ENCODE data around the gene KLRC3. TPM values are rescaled to one million over a fixed set of nuclear protein-coding genes. Genes with fewer than 3 reads are reported as not detected.
"Not testable (repeated sequence)": the region's sequence is repeated elsewhere in the genome, so short reads cannot be mapped to it uniquely, and the experiment has no call there.

Gene KLRC3
- total RNA-seq, 4 donors from 2014 or later: 1.5 TPM; not detected in 3

GRCh38 chr12:10393291-10393690 is 27.1 kb downstream of the KLRC3 start:
- H3K4me1 ChIP-seq: peaks cover 10 to 30% (median 12%) of the 10 kb centered on the region in 3 donors
- WGBS, 2 donors: 48 to 56% methylated on average over 3 of the region's 3 CpGs
- no peaks in the 10 kb centered on the region for H3K36me3 ChIP-seq
- H3K4me3 ChIP-seq: no peak overlapping the region
- H3K9me3 ChIP-seq: no peaks in the 10 kb centered on the region
- no peak overlapping the region for H3K27ac ChIP-seq
- TF ChIP-seq POLR2A (IDR thresholded peaks at IDR 0.05): no peak
- TF ChIP-seq CTCF (IDR thresholded peaks at IDR 0.05): no peak
- no peaks in the 10 kb centered on the region for H3K27me3 ChIP-seq
- DNase-seq: no peak
- intact Hi-C loops (cut with DNase I): no loop called here

- H3K9me3 ChIP-seq: no peaks in the 10 kb centered on the region
- peaks cover 10 to 30% (median 12%) of the 10 kb centered on the region in 3 donors for H3K4me1 ChIP-seq
- intact Hi-C loops (cut with DNase I): no loop called here
- peak overlapping the region in 3 of 4 donors; percentile 23 to 34 (median 28) for H3K27ac ChIP-seq
- H3K36me3 ChIP-seq: no peaks in the 10 kb centered on the region
- 13 to 25% methylated on average over 7 of the region's 7 CpGs for WGBS, 2 donors
- TF ChIP-seq CTCF (IDR thresholded peaks at IDR 0.05) (no peak), POLR2A (IDR thresholded peaks at IDR 0.05) (no peak)
- no peaks in the 10 kb centered on the region for H3K27me3 ChIP-seq
- DNase-seq: no peak
- no peak overlapping the region for H3K4me3 ChIP-seq
These were observed 27.9 kb downstream of the KLRC3 start for GRCh38 chr12:10392394-10392930.

GRCh38 chr12:10390991-10391390 is 29.4 kb downstream of the KLRC3 start:
- intact Hi-C loops (cut with DNase I); H3K27me3 ChIP-seq; H3K27ac ChIP-seq; H3K9me3 ChIP-seq; H3K4me3 ChIP-seq; H3K36me3 ChIP-seq; DNase-seq: not testable (repeated sequence)
- WGBS, 2 donors: 86 to 89% methylated on average over 4 to 7 of the region's 7 CpGs
- peaks cover 10 to 27% (median 12%) of the 10 kb centered on the region in 3 donors for H3K4me1 ChIP-seq

GRCh38 chr12:10389904-10390303 is 30.5 kb downstream of the KLRC3 start, which contains the start of gene KLRK1:
TSS of gene KLRK1 (minus strand) at chr12:10390041. CDS start at chr12:10388810, 1,231 bp downstream.
- 67 to 91% methylated on average over 1 of the region's 1 CpG for WGBS, 2 donors
- H3K27me3 ChIP-seq: no peaks in the 10 kb centered on the region
- TF ChIP-seq CTCF (IDR thresholded peaks at IDR 0.05) (no peak), POLR2A (IDR thresholded peaks at IDR 0.05) (no peak)
- no peak for DNase-seq
- H3K4me1 ChIP-seq: peaks cover under 1 to 17% (median 4%) of the 10 kb centered on the region in 3 donors
- H3K4me3 ChIP-seq: no peak within 1 kb of the TSS
- H3K36me3 ChIP-seq: no peaks in the 10 kb centered on the region
- no peaks in the 10 kb centered on the region for H3K9me3 ChIP-seq
- no peak within 1 kb of the TSS for H3K27ac ChIP-seq
- intact Hi-C loops (cut with DNase I): no loop called here

- H3K27ac ChIP-seq: no peak overlapping the region
- WGBS, 2 donors: 62 to 70% methylated on average over 9 of the region's 9 CpGs
These were observed 31.6 kb downstream of the KLRC3 start for GRCh38 chr12:10388624-10389413.

GRCh38 chr12:10387498-10387897 is 32.9 kb downstream of the KLRC3 start:
- not testable (repeated sequence) for H3K27ac ChIP-seq
- 80 to 92% methylated on average over 6 of the region's 6 CpGs for WGBS, 2 donors

More at GRCh38 chr12:10388624-10389413, 31.6 kb downstream of the KLRC3 start:
- no peak overlapping the region for H3K4me3 ChIP-seq
- TF ChIP-seq POLR2A (IDR thresholded peaks at IDR 0.05) (no peak), CTCF (IDR thresholded peaks at IDR 0.05) (no peak)
- DNase-seq: no peak
- H3K27me3 ChIP-seq: no peaks in the 10 kb centered on the region
- intact Hi-C loops (cut with DNase I): no loop called here
- no peaks in the 10 kb centered on the region for H3K9me3 ChIP-seq
- H3K4me1 ChIP-seq: peaks cover 0 to 17% (median 4%) of the 10 kb centered on the region in 3 donors
- H3K36me3 ChIP-seq: no peaks in the 10 kb centered on the region

More at GRCh38 chr12:10387498-10387897, 32.9 kb downstream of the KLRC3 start:
- H3K4me1 ChIP-seq; H3K4me3 ChIP-seq; H3K9me3 ChIP-seq; H3K36me3 ChIP-seq; H3K27me3 ChIP-seq; intact Hi-C loops (cut with DNase I); DNase-seq: not testable (repeated sequence)
